ENCODE results near the gene USP38. TPM values are rescaled to one million over a fixed set of nuclear protein-coding genes. Genes with fewer than 3 reads are reported as not detected.
A peak's percentile ranks its signal among the peaks of the same experiment; 100 is the strongest.

Gene USP38
- 10 to 100 TPM; 23.8 to 37.3 (median 26.9) TPM for total RNA-seq
- polyA plus RNA-seq: 1 to 10 TPM; 4.2 to 5.9 (median 5.6) TPM
- long read RNA-seq, donor 1, full-length matches to known transcripts: 7 of 7 reads
- long read RNA-seq, donor 1, partial matches to known transcripts: 0 of 7 reads
- long read RNA-seq, donor 1, other reads (novel, unspliced or antisense): 0 of 7 reads
- long read RNA-seq, donor 2, full-length matches to known transcripts: 2 of 2 reads
- long read RNA-seq, donor 2, partial matches to known transcripts: 0 of 2 reads
- long read RNA-seq, donor 2, other reads (novel, unspliced or antisense): 0 of 2 reads

DNA sequence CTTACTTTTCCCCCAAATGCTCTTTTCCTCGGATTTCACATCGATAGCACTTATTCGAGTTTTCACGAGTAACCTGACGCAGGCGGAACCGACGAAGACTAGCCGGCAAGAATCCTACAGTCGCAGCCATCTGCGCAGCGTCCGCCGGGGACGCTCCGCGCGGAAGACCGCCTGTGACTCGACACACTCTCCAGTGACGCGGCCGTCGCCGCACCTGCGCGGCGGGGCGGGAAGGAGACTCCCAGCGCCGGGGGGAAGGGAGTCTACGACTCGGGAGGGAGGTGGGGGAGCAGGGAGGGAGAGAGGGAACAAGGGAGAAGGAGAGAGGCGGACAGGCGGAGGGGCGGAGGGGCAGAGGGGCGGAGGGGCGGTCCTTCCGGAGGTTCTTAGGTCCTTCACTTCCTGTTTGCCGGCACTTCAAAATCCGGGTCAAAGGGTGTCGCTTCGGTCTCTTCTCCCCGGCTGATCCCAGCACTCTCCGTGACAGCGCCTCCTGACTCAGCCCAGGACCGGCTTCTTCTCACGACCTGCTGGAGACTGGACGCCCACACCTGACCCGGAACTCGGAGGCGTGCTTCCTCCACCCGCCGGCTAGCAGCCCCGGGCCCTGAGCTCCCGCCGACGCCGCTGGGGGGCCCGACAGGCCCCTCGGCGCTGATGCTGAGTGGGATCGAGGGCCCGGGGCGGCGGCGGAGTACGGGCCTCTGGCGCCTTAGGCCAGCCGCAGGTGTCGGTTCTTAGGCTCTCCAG lies at the start of gene USP38:
Gene USP38, plus strand, starts transcription at position 415 of the 750 bp plus-strand sequence. CDS start 534 bp downstream, outside the sequence.
- Histone ChIP-seq H3K27me3 (replicated peaks in 1 of 7) (no peaks in the 10 kb centered on the region), H3K4me3 (peak within 1 kb of the TSS; percentile 59 to 94 (median 86)), H3K4me1 (peaks cover 26 to 70% (median 59%) of the 10 kb centered on the region in 6 donors), H3K36me3 (peaks cover 0 to 3% (median 0%) of the 10 kb centered on the region in 6 donors), H3K27ac (peak within 1 kb of the TSS; percentile 92 to 98 (median 96)), H3K9me3 (no peaks in the 10 kb centered on the region)
- WGBS, 5 donors: 0 to 1% (median 0%) methylated on average over 52 to 71 of the region's 71 CpGs
- intact Hi-C loops (cut with DNase I; ENCODE audit: low total_unique reads): loop anchor here (10.0 kb wide), 2 partner anchors 150 to 1960 kb away; partner anchors contain the start of genes GAB1 and ZNF330
- DNase-seq: peak; percentile 95
- TF ChIP-seq POLR2AphosphoS5 (IDR thresholded peaks at IDR 0.05) (peak; percentile 85 to 90 (median 87)), POLR2A (IDR thresholded peaks at IDR 0.05) (peak in 1 of 3 donors; percentile 60)
- TF ChIP-seq, protein P1, sequence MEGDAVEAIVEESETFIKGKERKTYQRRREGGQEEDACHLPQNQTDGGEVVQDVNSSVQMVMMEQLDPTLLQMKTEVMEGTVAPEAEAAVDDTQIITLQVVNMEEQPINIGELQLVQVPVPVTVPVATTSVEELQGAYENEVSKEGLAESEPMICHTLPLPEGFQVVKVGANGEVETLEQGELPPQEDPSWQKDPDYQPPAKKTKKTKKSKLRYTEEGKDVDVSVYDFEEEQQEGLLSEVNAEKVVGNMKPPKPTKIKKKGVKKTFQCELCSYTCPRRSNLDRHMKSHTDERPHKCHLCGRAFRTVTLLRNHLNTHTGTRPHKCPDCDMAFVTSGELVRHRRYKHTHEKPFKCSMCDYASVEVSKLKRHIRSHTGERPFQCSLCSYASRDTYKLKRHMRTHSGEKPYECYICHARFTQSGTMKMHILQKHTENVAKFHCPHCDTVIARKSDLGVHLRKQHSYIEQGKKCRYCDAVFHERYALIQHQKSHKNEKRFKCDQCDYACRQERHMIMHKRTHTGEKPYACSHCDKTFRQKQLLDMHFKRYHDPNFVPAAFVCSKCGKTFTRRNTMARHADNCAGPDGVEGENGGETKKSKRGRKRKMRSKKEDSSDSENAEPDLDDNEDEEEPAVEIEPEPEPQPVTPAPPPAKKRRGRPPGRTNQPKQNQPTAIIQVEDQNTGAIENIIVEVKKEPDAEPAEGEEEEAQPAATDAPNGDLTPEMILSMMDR (IDR thresholded peaks at IDR 0.05 in 8 of 11, conservative IDR thresholded peaks at IDR 0.05 in 3 of 11): peak in 2 of 11 experiments; percentile 12 to 18

DNA sequence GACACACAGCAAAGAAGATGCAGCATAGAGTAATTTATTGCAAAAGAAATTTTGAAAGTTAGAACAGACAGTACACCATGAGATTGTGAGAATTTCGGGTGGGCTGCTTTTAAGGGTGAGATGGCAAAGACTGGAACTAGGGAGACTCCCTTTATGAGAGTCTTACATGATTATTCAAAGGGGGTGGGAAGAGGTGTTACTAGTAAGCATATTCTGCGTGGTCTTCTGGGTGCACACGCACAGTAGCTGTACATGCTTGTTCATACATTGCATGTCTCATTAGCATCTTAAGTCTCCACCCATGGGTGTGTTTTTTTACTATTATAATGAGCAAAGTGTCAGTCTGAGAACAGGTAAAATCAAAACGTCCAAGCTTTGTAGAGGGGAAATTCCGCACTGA lies 49.4 kb upstream of the USP38 start:
- Histone ChIP-seq H3K27ac (no peak overlapping the region), H3K36me3 (no peaks in the 10 kb centered on the region), H3K27me3 (replicated peaks in 1 of 7) (no peaks in the 10 kb centered on the region), H3K9me3 (no peaks in the 10 kb centered on the region), H3K4me1 (no peaks in the 10 kb centered on the region), H3K4me3 (no peak overlapping the region)
- 86 to 95% (median 89%) methylated on average over 5 of the region's 5 CpGs for WGBS, 5 donors
- intact Hi-C loops (cut with DNase I; ENCODE audit: low total_unique reads): no loop called here
- TF ChIP-seq, protein P1 (IDR thresholded peaks at IDR 0.05 in 8 of 11, conservative IDR thresholded peaks at IDR 0.05 in 3 of 11): no peak
- TF ChIP-seq POLR2AphosphoS5 (IDR thresholded peaks at IDR 0.05): no peak
- no peak for DNase-seq

DNA sequence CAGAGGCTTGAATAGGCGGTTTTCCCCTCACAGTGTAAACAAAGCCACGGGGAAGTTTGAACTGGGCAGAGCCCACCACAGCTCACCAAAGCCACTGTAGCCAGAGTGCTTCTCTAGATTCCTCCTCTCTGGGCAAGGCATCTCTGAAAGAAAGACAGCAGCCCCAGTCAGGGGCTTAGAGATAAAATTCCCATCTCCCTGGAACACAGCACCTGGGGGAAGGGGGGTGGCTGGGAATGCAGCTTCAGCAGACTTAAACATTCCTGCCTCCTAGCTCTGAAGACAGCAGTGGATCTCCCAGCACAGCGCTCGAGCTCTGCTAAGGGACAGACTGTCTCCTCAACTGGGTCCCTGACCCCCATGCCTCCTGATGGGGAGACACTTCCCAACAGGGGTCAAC lies 44.0 kb upstream of the USP38 start:
- Histone ChIP-seq H3K4me3 (no peak overlapping the region), H3K9me3 (peaks cover 0 to 38% (median 28%) of the 10 kb centered on the region in 8 donors), H3K27me3 (replicated peaks in 1 of 7) (no peaks in the 10 kb centered on the region), H3K36me3 (no peaks in the 10 kb centered on the region), H3K27ac (no peak overlapping the region), H3K4me1 (no peaks in the 10 kb centered on the region)
- DNase-seq: no peak
- 63 to 91% (median 85%) methylated on average over 4 of the region's 4 CpGs for WGBS, 5 donors
- TF ChIP-seq, protein P1 (IDR thresholded peaks at IDR 0.05 in 8 of 11, conservative IDR thresholded peaks at IDR 0.05 in 3 of 11): no peak
- TF ChIP-seq POLR2AphosphoS5 (IDR thresholded peaks at IDR 0.05) (no peak), POLR2A (IDR thresholded peaks at IDR 0.05) (no peak)
- intact Hi-C loops (cut with DNase I; ENCODE audit: low total_unique reads): no loop called here

- H3K27me3 ChIP-seq (replicated peaks in 1 of 7): no peaks in the 10 kb centered on the region
- no peak for DNase-seq
- H3K36me3 ChIP-seq: no peaks in the 10 kb centered on the region
- intact Hi-C loops (cut with DNase I; ENCODE audit: low total_unique reads): no loop called here
- H3K4me1 ChIP-seq: no peaks in the 10 kb centered on the region
- WGBS, 5 donors: 76 to 89% (median 85%) methylated on average over 2 of the region's 2 CpGs
- no peak overlapping the region for H3K27ac ChIP-seq
- H3K4me3 ChIP-seq: no peak overlapping the region
- peaks cover 10 to 98% (median 84%) of the 10 kb centered on the region in 8 donors for H3K9me3 ChIP-seq
- no peak for TF ChIP-seq POLR2AphosphoS5 (IDR thresholded peaks at IDR 0.05)
- no peak for TF ChIP-seq POLR2A (IDR thresholded peaks at IDR 0.05)
- TF ChIP-seq, protein P1 (IDR thresholded peaks at IDR 0.05 in 8 of 11, conservative IDR thresholded peaks at IDR 0.05 in 3 of 11): no peak
Observed at GRCh38 chr4:143148521-143148920, 36.2 kb upstream of the USP38 start.
